Cardiac muscle cell (in vitro differentiated cells and primary cell): ENCODE measurements around the gene PAPOLB. TPM values are rescaled to one million over a fixed set of nuclear protein-coding genes. Genes with fewer than 3 reads are reported as not detected.
"Not testable (repeated sequence)": the region's sequence is repeated elsewhere in the genome, so short reads cannot be mapped to it uniquely, and the experiment has no call there.

Source experiments
- DNase-seq, 2 donors: peaks; one replicate each; pipeline versions ENCODE4 v3.0.0 to v3.0.0-alpha.2; 2010 to 2017; ENCODE audit warnings: low read depth in 1 of 2, low spot score in 1 of 2
- H3K27ac ChIP-seq: fragments of 200-600 bp; sonication (generic); 2 replicates; pipeline ENCODE4 v1.5.1; 2016
- H3K27me3 ChIP-seq: fragments of 200-600 bp; sonication (generic); 2 replicates; pipeline ENCODE4 v1.6.0; 2016; ENCODE audit warnings: control low read depth
- H3K36me3 ChIP-seq: fragments of 200-600 bp; sonication (generic); 2 replicates; pipeline ENCODE4 v1.5.1; 2016; ENCODE audit warnings: control low read depth
- H3K4me1 ChIP-seq: fragments of 200-600 bp; sonication (generic); 2 replicates; pipeline ENCODE4 v1.8.1; 2017; ENCODE audit warnings: low read depth, mild to moderate bottlenecking, mixed run types
- H3K4me3 ChIP-seq: fragments of 200-600 bp; sonication (generic); 2 replicates; pipeline ENCODE4 v1.5.1; 2016; ENCODE audit warnings: mild to moderate bottlenecking
- H3K9me3 ChIP-seq: fragments of 200-600 bp; sonication (generic); 2 replicates; pipeline ENCODE4 v1.5.1; 2017; ENCODE audit warnings: low read depth, mild to moderate bottlenecking, control low read depth
- CTCF ChIP-seq: IDR thresholded peaks from 2 replicates; pipeline ENCODE4 v1.5.1; 2012; ENCODE audit warnings: low read depth, mild to moderate bottlenecking, low read length
- polyA plus RNA-seq: library from polyadenylated mRNA; unstranded; fragments of >200 nt; fragmentation: Nextera tagmentation; extraction: Ambion mirVana; gene quantifications from 2 replicates; pipeline ENCODE4 v1.2.1, GENCODE V29; 2016
- total RNA-seq: library from RNA; depleted of rRNA; stranded (reverse); fragments of >200 nt; gene quantifications from 2 replicates; pipeline ENCODE4 v1.2.3, GENCODE V29; 2016

The PAPOLB gene
- total and polyA plus RNA-seq, 2 experiments from 2014 or later = 0.39 TPM; not detected in 1

- Histone ChIP-seq H3K4me1 (no peaks in the 10 kb centered on the region), H3K27ac (no peak overlapping the region), H3K4me3 (no peak overlapping the region), H3K36me3 (no peaks in the 10 kb centered on the region), H3K27me3 (no peaks in the 10 kb centered on the region), H3K9me3 (no peaks in the 10 kb centered on the region)
- TF ChIP-seq CTCF = no peak
- DNase-seq = no peak
These were observed 33.9 kb upstream of the PAPOLB start for GRCh38 chr7:4895766-4896165.

GRCh38 chr7:4894482-4894881 is 32.7 kb upstream of the PAPOLB start:
- Histone ChIP-seq H3K36me3 (no peaks in the 10 kb centered on the region), H3K27me3 (no peaks in the 10 kb centered on the region), H3K27ac (no peak overlapping the region), H3K4me3 (no peak overlapping the region), H3K4me1 (no peaks in the 10 kb centered on the region), H3K9me3 (no peaks in the 10 kb centered on the region)
- no peak for DNase-seq
- TF ChIP-seq CTCF = no peak

DNA sequence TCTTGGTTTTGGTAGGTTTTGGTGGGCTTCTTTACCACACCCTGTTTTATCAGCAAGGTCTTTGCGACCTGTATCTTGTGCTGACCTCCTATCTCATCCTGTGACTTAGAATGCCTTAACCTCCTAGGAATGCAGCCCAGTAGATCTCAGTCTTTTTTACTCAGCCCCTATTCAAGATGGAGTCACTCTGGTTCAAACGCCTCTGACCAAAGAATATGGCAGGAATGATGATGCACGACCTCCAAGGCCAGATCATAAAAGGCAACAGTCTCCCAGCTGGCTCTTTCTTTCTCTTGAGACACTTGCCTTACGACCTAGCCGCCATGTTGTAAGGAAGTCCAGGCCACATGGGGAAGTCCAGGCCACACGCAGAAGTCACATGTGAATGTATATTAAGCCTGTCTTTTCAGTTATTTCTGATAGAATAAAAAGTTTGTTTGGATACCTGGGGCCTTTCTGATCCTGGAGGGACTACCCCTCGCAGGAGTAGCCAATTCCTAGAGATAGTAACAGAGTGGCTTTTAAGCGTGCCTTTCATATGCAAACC is 32.2 kb upstream of the PAPOLB start:
- H3K27me3 ChIP-seq = no peaks in the 10 kb centered on the region
- no peaks in the 10 kb centered on the region for H3K4me1 ChIP-seq
- H3K27ac ChIP-seq = no peak overlapping the region
- no peaks in the 10 kb centered on the region for H3K36me3 ChIP-seq
- no peak for TF ChIP-seq CTCF
- no peak for DNase-seq
- H3K9me3 ChIP-seq = no peaks in the 10 kb centered on the region
- no peak overlapping the region for H3K4me3 ChIP-seq

- not testable (repeated sequence) for H3K4me3 ChIP-seq, H3K36me3 ChIP-seq, H3K9me3 ChIP-seq, H3K27me3 ChIP-seq, H3K27ac ChIP-seq, DNase-seq, H3K4me1 ChIP-seq
These were observed 31.4 kb upstream of the PAPOLB start for GRCh38 chr7:4893188-4893587.

GRCh38 chr7:4891522-4891921 is 29.7 kb upstream of the PAPOLB start:
- H3K4me3 ChIP-seq, H3K9me3 ChIP-seq, DNase-seq, H3K27ac ChIP-seq, H3K36me3 ChIP-seq, H3K4me1 ChIP-seq, H3K27me3 ChIP-seq: not testable (repeated sequence)

GRCh38 chr7:4889682-4890081 is 27.9 kb upstream of the PAPOLB start:
- Histone ChIP-seq H3K4me3 (no peak overlapping the region), H3K9me3 (no peaks in the 10 kb centered on the region), H3K4me1 (no peaks in the 10 kb centered on the region), H3K27ac (no peak overlapping the region), H3K27me3 (no peaks in the 10 kb centered on the region), H3K36me3 (no peaks in the 10 kb centered on the region)
- DNase-seq = no peak
- TF ChIP-seq CTCF = no peak

- no peak for TF ChIP-seq CTCF
- Histone ChIP-seq H3K27me3 (no peaks in the 10 kb centered on the region), H3K4me3 (no peak overlapping the region), H3K36me3 (no peaks in the 10 kb centered on the region), H3K9me3 (no peaks in the 10 kb centered on the region), H3K27ac (no peak overlapping the region), H3K4me1 (no peaks in the 10 kb centered on the region)
- DNase-seq = no peak
These were observed 26.3 kb upstream of the PAPOLB start for GRCh38 chr7:4888161-4888560.
